Measurements from ENCODE around the gene AP1M2.

- TF ChIP-seq CTCF (IDR thresholded peaks at IDR 0.05; ENCODE audit: insufficient read depth, low read length, poor library complexity, severe bottlenecking) (no peak), EZH2phosphoT487 (conservative IDR thresholded peaks at IDR 0.05; ENCODE audit: low read length) (no peak)
Observed at GRCh38 chr19:10566658-10567410, 20.3 kb downstream of the AP1M2 start.

All from SU-DHL-6 (cell line).